ENCODE results near the gene NCS1.
"Not testable (repeated sequence)": the region's sequence is repeated elsewhere in the genome, so short reads cannot be mapped to it uniquely, and the experiment has no call there.

NCS1 gene

DNA sequence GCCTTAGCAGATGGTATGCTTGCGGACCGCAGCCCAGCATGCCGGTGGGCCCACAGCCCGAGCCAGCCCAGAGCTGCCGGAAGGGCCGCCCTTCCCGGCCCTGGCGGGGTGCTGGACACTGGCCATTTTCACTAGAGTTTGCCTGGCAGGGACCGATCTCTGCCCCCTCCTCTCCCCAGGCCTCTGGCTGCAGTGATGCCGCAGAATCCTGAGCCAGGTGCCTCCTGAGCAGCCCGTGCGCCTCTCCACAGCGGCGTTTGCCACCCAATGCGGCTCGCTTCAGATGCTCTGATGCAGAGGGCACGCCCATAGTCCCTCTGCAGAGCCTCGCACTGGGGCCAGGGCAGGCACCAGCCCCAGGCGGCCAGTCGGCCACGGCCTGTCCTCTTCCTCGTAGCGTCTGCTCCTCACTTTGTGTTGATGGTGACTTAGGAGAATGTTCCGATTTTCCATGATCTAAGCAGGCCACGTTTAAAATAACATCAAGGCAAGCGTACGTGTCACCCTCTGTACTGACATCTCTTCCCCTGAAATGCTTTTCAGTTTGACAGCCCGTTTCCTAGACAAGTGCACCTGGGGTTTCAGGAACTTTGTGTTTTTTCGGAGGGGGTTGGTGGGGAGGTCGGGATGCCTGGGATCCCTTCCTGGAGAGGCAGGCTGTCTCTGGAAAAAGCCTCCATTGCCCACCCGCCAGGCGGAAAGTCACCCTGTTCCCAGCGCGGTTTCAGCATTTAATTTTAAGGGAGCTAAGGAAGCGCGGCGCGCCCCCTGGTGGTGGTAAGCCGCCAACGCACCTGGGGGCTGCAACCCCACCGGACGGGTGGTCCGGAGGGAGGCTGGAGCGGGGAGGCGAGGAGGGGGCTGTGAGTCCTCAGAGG, 63.6 kb downstream of the NCS1 start:
- peak in 44 of 56 donors; percentile 13 to 80 (median 50) for DNase-seq

GRCh38 chr9:130236436-130236985, 64.3 kb downstream of the NCS1 start:
- no peak for DNase-seq

GRCh38 chr9:130237076-130237475, 64.9 kb downstream of the NCS1 start:
- DNase-seq, result no peak

DNA sequence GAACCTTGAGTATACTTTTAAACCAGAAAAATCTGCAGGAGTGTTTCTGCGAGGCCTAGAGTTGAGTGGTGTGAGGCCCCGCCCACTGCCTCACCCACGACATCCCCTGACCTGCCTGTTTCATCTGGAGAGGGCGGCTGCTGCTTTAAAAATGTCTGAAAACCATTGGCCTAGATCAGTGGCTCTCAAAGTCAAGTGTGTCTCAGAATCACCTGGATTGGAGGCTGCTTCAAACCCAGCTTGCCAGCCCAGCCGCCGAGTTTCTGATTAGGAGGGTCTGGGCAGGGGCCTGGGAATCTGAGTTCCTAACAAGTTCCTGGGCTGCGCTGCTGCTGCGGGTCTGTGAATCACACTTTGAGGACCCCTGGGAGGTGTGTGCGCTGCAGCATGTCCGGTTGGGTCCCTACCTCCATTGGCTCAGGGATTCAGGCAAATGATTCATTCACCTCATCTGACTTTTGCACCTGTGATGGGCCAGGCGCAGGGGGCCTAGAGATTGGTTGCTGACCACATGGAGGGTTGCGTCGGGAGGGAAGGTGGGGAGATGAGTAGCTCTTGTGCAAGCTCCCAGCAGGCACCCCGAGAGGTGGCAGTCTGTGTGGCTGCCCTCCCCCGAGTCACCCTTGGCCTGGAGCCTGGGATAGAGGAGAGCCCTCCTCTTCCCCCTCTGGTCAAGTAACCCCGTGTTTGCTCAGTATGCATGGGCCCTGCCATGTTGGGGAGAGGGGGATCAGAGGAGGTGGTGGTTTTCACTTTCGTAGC, 65.7 kb downstream of the NCS1 start:
- no peak for DNase-seq

DNA sequence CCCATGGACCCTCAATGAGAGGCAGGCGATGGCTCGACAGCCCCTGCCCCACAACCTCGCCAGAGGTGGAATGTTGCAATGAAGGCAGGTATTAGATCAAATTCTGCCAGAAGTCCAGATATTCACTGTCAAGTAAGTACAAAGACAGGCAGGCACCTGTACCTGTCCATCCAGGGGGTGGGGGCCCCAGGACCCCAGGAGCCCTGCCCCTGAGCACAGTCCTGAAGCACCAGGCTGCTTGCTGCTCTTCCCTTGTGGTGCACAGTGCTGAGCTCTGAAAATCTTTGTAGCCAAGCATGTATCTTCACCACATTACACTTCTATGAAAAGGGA, 67.1 kb downstream of the NCS1 start:
- DNase-seq, result no peak

GRCh38 chr9:130239741-130240241, 67.6 kb downstream of the NCS1 start:
- peak in 1 of 56 donors; percentile 11 for DNase-seq

DNA sequence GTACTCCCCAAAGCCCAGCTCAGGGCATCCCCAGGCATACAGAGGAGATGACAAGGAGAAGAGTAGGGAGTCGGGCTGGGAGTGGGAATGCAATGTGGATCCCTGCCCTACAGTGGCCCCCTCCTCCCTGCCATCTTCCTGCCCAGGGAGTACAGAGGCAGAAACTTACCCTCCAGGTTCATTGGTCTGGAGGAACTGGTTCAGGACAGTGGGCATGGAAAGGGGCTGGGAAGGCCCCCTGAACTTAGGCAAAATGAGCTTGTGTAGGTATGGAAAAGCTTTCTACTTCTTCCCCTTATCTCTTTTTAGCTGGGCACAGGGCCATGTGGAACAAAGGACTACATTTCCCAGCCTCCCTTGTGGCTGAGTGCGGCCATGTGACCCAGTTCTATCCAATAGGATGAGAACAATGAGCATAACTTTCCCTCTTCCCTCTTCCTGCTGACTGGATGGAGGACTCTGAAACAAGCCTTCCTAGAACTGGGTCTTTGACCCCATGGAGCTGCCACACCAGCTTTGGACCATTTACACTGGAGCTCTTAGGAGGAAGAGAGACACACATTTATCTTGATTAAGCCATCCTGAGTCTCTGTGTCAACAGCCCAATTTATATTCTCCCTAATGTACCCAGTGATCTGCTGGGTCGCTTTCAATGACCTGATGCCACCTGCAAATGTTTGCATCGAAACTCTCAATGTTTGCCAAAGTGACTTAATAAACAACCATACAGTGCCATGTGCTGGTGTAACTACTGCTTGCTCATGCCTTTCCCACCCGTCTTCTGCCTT, 68.4 kb downstream of the NCS1 start:
- peak in 42 of 56 donors; percentile 9 to 84 (median 49) for DNase-seq

DNA sequence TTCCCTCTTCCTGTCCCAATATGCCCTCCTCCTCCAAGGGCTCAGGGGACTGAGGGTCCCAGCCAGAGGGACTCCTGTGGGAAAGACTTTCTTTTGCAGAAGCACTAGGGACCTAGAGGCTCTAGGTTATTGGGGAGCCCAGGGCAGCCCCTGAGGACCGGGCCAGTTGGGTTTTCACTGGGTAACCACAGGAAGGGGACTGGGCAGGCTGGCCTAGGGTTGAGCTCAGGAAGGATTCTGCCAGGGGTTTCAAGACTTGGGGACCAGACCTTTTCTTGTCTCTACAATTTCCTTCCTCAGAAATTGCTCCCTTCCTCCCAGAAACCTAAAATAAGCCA, 69.0 kb downstream of the NCS1 start:
- DNase-seq, result no peak

- DNase-seq, result no peak
Measured at GRCh38 chr9:130242270-130243014, 70.2 kb downstream of the NCS1 start.

DNA sequence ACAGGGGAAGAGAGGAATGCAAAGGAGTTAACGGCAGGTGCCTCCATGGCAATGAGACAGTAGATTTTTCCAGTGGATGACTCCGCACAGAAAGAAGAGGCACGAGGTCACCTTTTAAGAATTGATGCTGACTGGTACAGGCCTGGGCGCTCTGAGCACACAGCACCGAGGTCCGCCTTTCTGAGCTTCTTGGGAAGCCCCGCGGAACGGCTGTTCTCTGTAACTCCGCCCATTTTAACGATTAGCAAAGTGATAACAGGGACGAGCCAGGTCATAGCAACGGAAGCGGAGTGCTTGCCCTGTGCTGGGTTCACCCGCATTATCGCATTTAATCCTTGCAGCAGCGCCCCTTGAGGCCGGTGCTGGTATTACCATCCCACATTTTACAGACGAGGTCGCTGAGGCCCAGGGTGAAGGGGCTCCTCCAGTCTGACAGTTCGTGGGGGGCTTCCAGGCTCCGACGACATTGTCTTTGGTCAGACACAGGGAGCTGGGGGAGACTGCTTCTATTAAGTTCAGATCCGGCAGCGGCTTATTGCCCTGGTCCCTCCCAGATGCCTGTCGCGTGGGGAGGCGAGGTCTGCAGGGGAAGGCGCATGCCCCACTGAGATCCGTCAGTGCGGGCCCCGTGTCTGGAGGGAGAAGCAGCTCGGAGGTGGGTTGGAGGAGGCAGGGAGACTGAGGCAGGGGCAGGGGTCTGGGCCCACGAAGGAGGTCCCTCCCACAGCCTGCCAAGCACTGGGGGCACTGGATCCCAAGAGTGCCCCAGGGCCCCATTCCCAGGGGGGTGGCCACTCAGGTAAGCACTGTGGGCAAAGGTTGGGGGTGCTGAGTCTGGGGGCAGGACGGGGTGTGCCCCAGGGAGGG, 71.0 kb downstream of the NCS1 start:
- DNase-seq, result peak in 46 of 56 donors; percentile 6 to 87 (median 37)

DNA sequence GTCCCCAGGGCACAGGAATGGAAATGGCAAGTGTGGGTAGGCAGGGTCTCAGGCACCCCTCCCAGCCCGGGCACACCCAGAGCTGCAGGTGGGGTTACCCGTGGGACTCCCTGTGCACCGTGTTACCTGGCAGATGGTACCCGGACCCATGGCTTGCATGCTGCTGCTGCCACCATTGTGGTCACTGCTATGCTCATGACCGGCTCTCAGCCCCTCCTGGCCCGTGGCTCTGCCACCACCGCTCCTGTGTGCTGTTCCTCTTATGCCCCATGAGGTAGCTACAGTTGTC, 71.6 kb downstream of the NCS1 start:
- no peak for DNase-seq

GRCh38 chr9:130244548-130245165, 72.5 kb downstream of the NCS1 start:
- DNase-seq, result no peak

GRCh38 chr9:130245474-130245873, 73.3 kb downstream of the NCS1 start:
- no peak for DNase-seq

GRCh38 chr9:130246126-130246525, 73.9 kb downstream of the NCS1 start:
- DNase-seq, result no peak

- DNase-seq, result no peak
Measured at GRCh38 chr9:130254747-130255630, 82.8 kb downstream of the NCS1 start.

DNA sequence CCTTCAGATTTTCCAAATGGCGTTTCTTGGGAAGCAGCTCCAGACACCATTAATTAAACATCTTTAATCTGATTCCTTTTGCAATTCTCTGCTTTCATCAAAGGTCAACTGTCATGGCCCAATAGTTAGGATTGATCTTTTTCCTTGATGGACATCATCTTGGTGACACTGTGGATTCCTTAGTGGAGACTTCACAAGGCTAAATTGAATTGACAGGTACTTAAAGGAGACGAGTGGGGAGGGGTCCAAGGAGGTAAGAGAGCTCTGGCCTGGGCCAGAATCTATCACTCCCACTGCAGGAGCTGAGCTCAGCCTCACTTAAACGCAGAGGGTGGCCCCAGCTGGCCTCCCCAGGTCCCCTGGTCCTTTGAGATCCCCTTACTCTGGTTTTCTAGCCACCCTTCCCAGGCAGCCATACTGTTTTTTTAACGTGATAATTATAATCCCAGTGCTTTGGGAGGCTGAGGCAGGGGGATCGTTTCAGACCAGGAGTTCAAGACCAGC, 83.5 kb downstream of the NCS1 start:
- DNase-seq, result no peak

- no peak for DNase-seq
Measured at GRCh38 chr9:130256644-130257043, 84.4 kb downstream of the NCS1 start.

DNA sequence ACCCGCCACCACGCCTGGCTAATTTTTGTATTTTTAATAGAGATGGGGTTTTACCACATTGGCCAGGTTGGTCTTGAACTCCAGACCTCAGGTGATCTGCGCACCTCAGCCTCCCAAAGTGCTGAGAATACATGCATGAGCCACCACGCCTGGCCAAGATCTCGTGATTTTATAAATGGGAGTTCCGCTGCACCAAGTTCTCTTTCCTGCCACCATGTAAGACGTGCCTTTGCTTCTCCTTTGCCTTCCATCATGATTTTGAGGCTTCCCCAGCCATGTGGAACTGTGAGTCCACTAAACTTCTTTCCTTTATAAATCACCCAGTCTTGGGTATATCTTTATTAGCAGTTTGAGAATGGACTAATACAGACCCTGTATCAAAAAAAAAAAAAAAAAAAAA, 85.9 kb downstream of the NCS1 start:
- DNase-seq, result not testable (repeated sequence)

All from nucleus accumbens (tissue), 56 donors.